HCT116 (cell line): ENCODE results near the gene LIPH. TPM values are rescaled to one million over a fixed set of nuclear protein-coding genes. Genes with fewer than 3 reads are reported as not detected.

ENCODE experiments used
- ATAC-seq: fragments of 200-7000 bp; cut with Tn5 transposase; 2 replicates; pipeline ENCODE4 v1.9.1; 2020; ENCODE audit warnings: mild to moderate bottlenecking, moderate library complexity
- BruUV-seq: library from RNA; stranded (reverse); fragments of 400-500 nt; replicated peaks from 2 replicates; lab custom pipeline; 2021; lab: Mats Ljungman, UMichigan
- CTCF ChIA-PET: fragments of 300-600 bp; sonication (Branson Sonifier 250); formaldehyde crosslinking; loops from one replicate; lab custom pipeline; 2021; ENCODE audit warnings: antibody characterized with exemption; lab: Charles Lee
- POLR2A ChIA-PET: fragments of 300-600, 350-600 bp; sonication (Branson Sonifier 250); formaldehyde crosslinking; loops from one replicate; lab custom pipeline; 2021; ENCODE audit warnings: antibody characterized with exemption; lab: Charles Lee
- RAD21 ChIA-PET, 2 experiments: fragments of 300-600 bp; sonication (Branson Sonifier 250); formaldehyde crosslinking; loops; one replicate each; lab custom pipeline; 2023; ENCODE audit warnings: low total read pairs in 2 of 2; ENCODE audit not compliant: uncharacterized antibody in 2 of 2, unreplicated experiment in 2 of 2, low non-redundant PET in 1 of 2; lab: Charles Lee
- DNase-seq: peaks from one replicate; pipeline ENCODE4 v3.0.0-alpha.2; 2010; ENCODE audit warnings: low read depth, low spot score
- H2AFZ ChIP-seq: fragments of 200-600 bp; shearing (Covaris generic), sonication (generic); 2 replicates; pipeline ENCODE4 v1.6.1; 2017; ENCODE audit warnings: low read depth, mixed run types, mixed read lengths, antibody characterized with exemption, low read length; ENCODE audit not compliant: poor library complexity, severe bottlenecking
- H3K27ac ChIP-seq: 2 replicates; pipeline ENCODE4 v1.5.1; 2012; ENCODE audit warnings: low read depth, low read length
- H3K27me3 ChIP-seq: fragments of 200-600 bp; sonication (generic); 2 replicates; pipeline ENCODE4 v1.6.1; 2016; ENCODE audit warnings: mixed run types, low read length, mixed read lengths; ENCODE audit not compliant: insufficient read depth
- H3K36me3 ChIP-seq, 2 experiments: fragments of 200-500 bp in 1 of 2; fragments of 200-600 bp in 1 of 2; sonication (Bioruptor generic) in 1 of 2; sonication (generic) in 1 of 2; 2 replicates each; pipeline versions ENCODE4 v1.5.1 to v1.6.1; 2014 to 2016; ENCODE audit warnings: low read length in 2 of 2, inconsistent platforms in 1 of 2, mixed read lengths in 1 of 2, mixed run types in 1 of 2; ENCODE audit not compliant: insufficient read depth in 2 of 2, control insufficient read depth in 1 of 2
- H3K4me1 ChIP-seq, 2 experiments: fragments of 200-600 bp in 1 of 2; sonication (generic) in 1 of 2; 2 replicates each; pipeline versions ENCODE4 v1.5.1 to v1.6.1; 2012 to 2017; ENCODE audit warnings: low read length in 2 of 2, inconsistent platforms in 1 of 2, mild to moderate bottlenecking in 1 of 2, mixed read lengths in 1 of 2, mixed run types in 1 of 2, moderate library complexity in 1 of 2; ENCODE audit not compliant: insufficient read depth in 2 of 2, control insufficient read depth in 1 of 2
- H3K4me2 ChIP-seq: fragments of 200-600 bp; sonication (generic); 2 replicates; pipeline ENCODE4 v1.6.1; 2017; ENCODE audit warnings: mixed run types, low read length, mixed read lengths
- H3K4me3 ChIP-seq, 2 experiments: fragments of 200-600 bp in 1 of 2; sonication (generic) in 1 of 2; replicated peaks in 1 of 2; 2 replicates each; pipeline ENCODE4 v1.5.1; 2011 to 2016; ENCODE audit warnings: low read length in 2 of 2, control low read depth in 1 of 2, low read depth in 1 of 2, mild to moderate bottlenecking in 1 of 2, mixed read lengths in 1 of 2, mixed run types in 1 of 2
- H3K79me2 ChIP-seq: fragments of 200-600 bp; sonication (generic); 2 replicates; pipeline ENCODE4 v1.6.1; 2017; ENCODE audit warnings: mild to moderate bottlenecking, mixed run types, low read length, moderate library complexity, mixed read lengths; ENCODE audit not compliant: insufficient read depth
- H3K9ac ChIP-seq: fragments of 200-600 bp; sonication (generic); 2 replicates; pipeline ENCODE4 v1.6.1; 2016; ENCODE audit warnings: low read length, mixed read lengths
- H3K9me2 ChIP-seq: fragments of 200-600 bp; sonication (generic), shearing (Covaris generic); 2 replicates; pipeline ENCODE4 v1.6.1; 2017; ENCODE audit warnings: mixed run types, mild to moderate bottlenecking, moderate library complexity; ENCODE audit not compliant: insufficient read depth
- H3K9me3 ChIP-seq, 2 experiments: fragments of 200-500 bp in 1 of 2; fragments of 200-600 bp in 1 of 2; sonication (Bioruptor generic) in 1 of 2; sonication (generic) in 1 of 2; 2 replicates each; pipeline ENCODE4 v1.6.1; 2014 to 2017; ENCODE audit warnings: low read length in 2 of 2, mixed read lengths in 2 of 2, inconsistent platforms in 1 of 2, low read depth in 1 of 2, mild to moderate bottlenecking in 1 of 2, mixed run types in 1 of 2, moderate library complexity in 1 of 2; ENCODE audit not compliant: control insufficient read depth in 1 of 2, insufficient read depth in 1 of 2
- H4K20me1 ChIP-seq: fragments of 200-600 bp; sonication (generic), shearing (Covaris generic); 2 replicates; pipeline ENCODE4 v1.6.1; 2017; ENCODE audit warnings: mixed run types, mild to moderate bottlenecking, moderate library complexity; ENCODE audit not compliant: insufficient read depth
- CBX3 ChIP-seq: IDR thresholded peaks from 2 replicates; pipeline ENCODE4 v1.6.1; 2012; ENCODE audit warnings: low read depth
- CEBPB ChIP-seq: IDR thresholded peaks from 2 replicates; pipeline ENCODE4 v1.6.1; 2012; ENCODE audit warnings: low read depth
- CTCF ChIP-seq, 3 experiments: fragments of 200-600 bp in 1 of 3; sonication (generic) in 1 of 3; IDR thresholded peaks in 2 of 3; conservative IDR thresholded peaks in 1 of 3; 2 replicates each; pipeline ENCODE4 v1.5.1; 2012 to 2017; ENCODE audit warnings: low read depth in 2 of 3, low read length in 2 of 3, antibody characterized with exemption in 1 of 3, borderline replicate concordance in 1 of 3, control low read depth in 1 of 3, mild to moderate bottlenecking in 1 of 3, mixed read lengths in 1 of 3, mixed run types in 1 of 3, moderate library complexity in 1 of 3; ENCODE audit not compliant: insufficient read depth in 1 of 3
- ELF1 ChIP-seq: IDR thresholded peaks from 2 replicates; pipeline ENCODE4 v1.6.1; 2012; ENCODE audit warnings: low read depth, borderline replicate concordance
- EZH2 ChIP-seq: fragments of 200-600 bp; sonication (generic); IDR thresholded peaks from 2 replicates; pipeline ENCODE4 v1.6.1; 2017; ENCODE audit warnings: antibody characterized with exemption, mixed run types
- EZH2phosphoT487 ChIP-seq: fragments of 200-600 bp; IDR thresholded peaks from 2 replicates; pipeline ENCODE4 v1.6.1; 2018; ENCODE audit warnings: antibody characterized with exemption, borderline replicate concordance
- FOSL1 ChIP-seq: IDR thresholded peaks from 2 replicates; pipeline ENCODE4 v1.6.1; 2012; ENCODE audit warnings: low read depth
- MAX ChIP-seq: IDR thresholded peaks from 2 replicates; pipeline ENCODE4 v1.6.1; 2012
- POLR2AphosphoS5 ChIP-seq: IDR thresholded peaks from 2 replicates; pipeline ENCODE4 v1.6.1; 2011; ENCODE audit warnings: mild to moderate bottlenecking, low read depth, low read length, moderate library complexity
- RAD21 ChIP-seq: IDR thresholded peaks from 2 replicates; pipeline ENCODE4 v1.6.1; 2012; ENCODE audit warnings: low read depth, mild to moderate bottlenecking
- SIN3A ChIP-seq: IDR thresholded peaks from 2 replicates; pipeline ENCODE4 v1.6.1; 2012; ENCODE audit warnings: low read depth
- SRF ChIP-seq: IDR thresholded peaks from 2 replicates; pipeline ENCODE4 v1.6.1; 2012; ENCODE audit warnings: low read depth
- ZBTB33 ChIP-seq: IDR thresholded peaks from 2 replicates; pipeline ENCODE4 v1.6.1; 2011; ENCODE audit warnings: mild to moderate bottlenecking, low read length, moderate library complexity; ENCODE audit not compliant: insufficient replicate concordance; ENCODE audit errors: extremely low read depth
- ZFX ChIP-seq: fragments of 450-650 bp; IDR thresholded peaks from 2 replicates; pipeline ENCODE4 v1.6.1; 2017
- intact Hi-C: fragments of 100-400 bp; cut with micrococcal nuclease; formaldehyde crosslinking; loops from 2 replicates; pipeline ENCODE4 v1.10.0; 2022
- total RNA-seq: library from RNA; stranded (reverse); gene quantifications from one replicate; pipeline ENCODE4 v1.2.1, GENCODE V29; 2021; ENCODE audit not compliant: unreplicated experiment

The LIPH gene
- total RNA-seq, 1 experiment from 2014 or later = 13.7 TPM

GRCh38 chr3:185585859-185586685 lies 33.7 kb upstream of the LIPH start, which contains the start of gene SENP2 (continued):
- TF ChIP-seq ZBTB33 (no peak), EZH2 (no peak), RAD21 (no peak), ELF1 (no peak; the same call in 1 of the 2 replicates), SIN3A (peak; percentile 91)

GRCh38 chr3:185585518-185585858 lies 33.1 kb upstream of the LIPH start:
- Histone ChIP-seq H3K79me2 (peaks cover 15% of the 10 kb centered on the region), H3K27me3 (no peaks in the 10 kb centered on the region), H4K20me1 (no peaks in the 10 kb centered on the region), H3K27ac (peak overlapping the region; percentile 23; the same call in 1 of the 2 replicates), H3K9ac (peak overlapping the region; percentile 83), H3K4me2 (peak overlapping the region; percentile 88), H3K4me1 (peaks cover 4 to 20% of the 10 kb centered on the region in 2 experiments; a peak in 3 of 4 replicates), H3K9me2 (no peaks in the 10 kb centered on the region), H3K36me3 (no peaks in the 10 kb centered on the region), H2AFZ (peak overlapping the region; percentile 8), H3K4me3 (peak overlapping the region; percentile 81 to 91), H3K9me3 (no peaks in the 10 kb centered on the region)
- DNase-seq (peak; percentile 6), ATAC-seq (no peak)
- ChIA-PET RAD21 (no interaction called here), CTCF (interaction anchor here (0.7 to 1.9 kb wide), 6 partner anchors 10 to 125 kb away, joined by 3 to 21 read pairs (median 5); no protein-coding TSS in a partner anchor), POLR2A (interaction anchor here (1.0 to 1.1 kb wide), 6 partner anchors 8 to 20 kb away, joined by 3 to 11 read pairs (median 4); no protein-coding TSS in a partner anchor)
- intact Hi-C loops = no loop called here
- BruUV-seq = TSS peak; percentile 97
- TF ChIP-seq SIN3A = no peak
- TF ChIP-seq CBX3 = no peak
- TF ChIP-seq MAX = no peak
- TF ChIP-seq ZFX = no peak
- no peak for TF ChIP-seq CTCF (IDR thresholded peaks at IDR 0.05 in 2 of 3, conservative IDR thresholded peaks at IDR 0.05 in 1 of 3; ENCODE audit: borderline replicate concordance in 1 of 3, insufficient read depth in 1 of 3, low read depth in 2 of 3, low read length in 2 of 3)
- no peak for TF ChIP-seq POLR2AphosphoS5
- no peak for TF ChIP-seq CEBPB
- no peak for TF ChIP-seq EZH2
- no peak for TF ChIP-seq FOSL1
- TF ChIP-seq SRF = no peak
- no peak for TF ChIP-seq ZBTB33
- no peak for TF ChIP-seq EZH2phosphoT487
